Activated T-helper 1 cell treated with anti-CD3 and anti-CD28 coated beads, Interleukin-2, amount 50 U/mL, for 16 hours (primary cell): ENCODE data around the gene NEO1.

Experiments used
- DNase-seq, 2 donors: peaks; one replicate each; pipeline ENCODE4 v3.0.0-alpha.2; 2020; ENCODE audit warnings: low read depth in 1 of 2, low spot score in 1 of 2

NEO1 gene

GRCh38 chr15:73028031-73028430 is 24.2 kb upstream of the NEO1 start:
- DNase-seq, result no peak

- DNase-seq, result no peak
These were observed 23.3 kb upstream of the NEO1 start for GRCh38 chr15:73028831-73029451.

- DNase-seq, result no peak
These were observed 22.1 kb upstream of the NEO1 start for GRCh38 chr15:73030122-73030679.

- no peak for DNase-seq
These were observed 20.6 kb upstream of the NEO1 start for GRCh38 chr15:73031648-73032047.

- DNase-seq, result no peak
These were observed 18.7 kb upstream of the NEO1 start for GRCh38 chr15:73033611-73034010.

GRCh38 chr15:73034221-73034620 is 18.0 kb upstream of the NEO1 start:
- no peak for DNase-seq

GRCh38 chr15:73035221-73035620 is 17.0 kb upstream of the NEO1 start:
- DNase-seq, result no peak

GRCh38 chr15:73038220-73038619 is 14.0 kb upstream of the NEO1 start:
- no peak for DNase-seq

- DNase-seq, result no peak
These were observed 6.2 kb upstream of the NEO1 start for GRCh38 chr15:73046073-73046472.

- no peak for DNase-seq
These were observed 4.4 kb upstream of the NEO1 start for GRCh38 chr15:73047882-73048281.

GRCh38 chr15:73048624-73049295 is 3.5 kb upstream of the NEO1 start:
- no peak for DNase-seq

- DNase-seq, result no peak
These were observed 2.6 kb upstream of the NEO1 start for GRCh38 chr15:73049564-73050215.

- DNase-seq, result no peak
These were observed 1.5 kb upstream of the NEO1 start for GRCh38 chr15:73050561-73051295.

- DNase-seq, result no peak
These were observed 864 bp upstream of the NEO1 start for GRCh38 chr15:73051391-73051806.

GRCh38 chr15:73052653-73053397 is 562 bp downstream of the NEO1 start:
- peak in 1 of 2 donors; percentile 11 for DNase-seq

- no peak for DNase-seq
These were observed 1.1 kb downstream of the NEO1 start for GRCh38 chr15:73053398-73053723.

GRCh38 chr15:73054417-73054953 is 2.2 kb downstream of the NEO1 start:
- DNase-seq, result no peak

- DNase-seq, result no peak
These were observed 4.2 kb downstream of the NEO1 start for GRCh38 chr15:73056460-73056859.

GRCh38 chr15:73058437-73058836 is 6.2 kb downstream of the NEO1 start:
- no peak for DNase-seq

- no peak for DNase-seq
These were observed 12.9 kb downstream of the NEO1 start for GRCh38 chr15:73065114-73065513.

- no peak for DNase-seq
These were observed 16.8 kb downstream of the NEO1 start for GRCh38 chr15:73069109-73069508.
